Brain microvascular endothelial cell (primary cell): ENCODE data around the gene HERC6.
"Not testable (repeated sequence)": the region's sequence is repeated elsewhere in the genome, so short reads cannot be mapped to it uniquely, and the experiment has no call there.

Experiments
- DNase-seq: peaks from one replicate; pipeline ENCODE4 v3.0.0-alpha.2; 2020
- H3K27ac ChIP-seq: fragments of 250-450 bp; sonication (Bioruptor Pico); 2 replicates; pipeline ENCODE4 v1.5.1; 2020; ENCODE audit warnings: mild to moderate bottlenecking, moderate library complexity
- H3K27me3 ChIP-seq: fragments of 250-450 bp; sonication (Bioruptor Pico); replicated peaks from 2 replicates; pipeline ENCODE4 v1.5.1; 2020; ENCODE audit warnings: mild to moderate bottlenecking
- H3K36me3 ChIP-seq: fragments of 250-450 bp; sonication (Bioruptor Pico); replicated peaks from 2 replicates; pipeline ENCODE4 v1.5.1; 2020; ENCODE audit warnings: mild to moderate bottlenecking
- H3K4me3 ChIP-seq: 2 replicates; pipeline ENCODE4 v1.5.1; 2011; ENCODE audit warnings: low read depth, mild to moderate bottlenecking, control low read depth, low read length, moderate library complexity
- in situ Hi-C: cut with HindIII; loops from 2 replicates; pipeline ENCODE4 v1.10.0; 2017; ENCODE audit warnings: low sequenced_read_pairs, low pct_ligation_motif_present
- TF ChIP-seq, protein P1 (sequence below): IDR thresholded peaks from 2 replicates; pipeline ENCODE4 v1.5.1; 2011; ENCODE audit warnings: low read depth, mild to moderate bottlenecking, moderate library complexity, low read length, control low read depth, inconsistent platforms; ENCODE audit errors: missing control alignments

Gene HERC6

GRCh38 chr4:88378691-88379559 lies at the start of gene HERC6:
HERC6 (plus strand) TSS chr4:88378852; CDS start chr4:88378922, 70 bp downstream.
- Histone ChIP-seq H3K4me3 (peak within 1 kb of the TSS; percentile 92), H3K27ac (peak within 1 kb of the TSS; percentile 82), H3K36me3 (no peaks in the 10 kb centered on the region), H3K27me3 (no peaks in the 10 kb centered on the region)
- in situ Hi-C loops, result no loop called here
- peak; percentile 77 for DNase-seq
- TF ChIP-seq, protein P1, sequence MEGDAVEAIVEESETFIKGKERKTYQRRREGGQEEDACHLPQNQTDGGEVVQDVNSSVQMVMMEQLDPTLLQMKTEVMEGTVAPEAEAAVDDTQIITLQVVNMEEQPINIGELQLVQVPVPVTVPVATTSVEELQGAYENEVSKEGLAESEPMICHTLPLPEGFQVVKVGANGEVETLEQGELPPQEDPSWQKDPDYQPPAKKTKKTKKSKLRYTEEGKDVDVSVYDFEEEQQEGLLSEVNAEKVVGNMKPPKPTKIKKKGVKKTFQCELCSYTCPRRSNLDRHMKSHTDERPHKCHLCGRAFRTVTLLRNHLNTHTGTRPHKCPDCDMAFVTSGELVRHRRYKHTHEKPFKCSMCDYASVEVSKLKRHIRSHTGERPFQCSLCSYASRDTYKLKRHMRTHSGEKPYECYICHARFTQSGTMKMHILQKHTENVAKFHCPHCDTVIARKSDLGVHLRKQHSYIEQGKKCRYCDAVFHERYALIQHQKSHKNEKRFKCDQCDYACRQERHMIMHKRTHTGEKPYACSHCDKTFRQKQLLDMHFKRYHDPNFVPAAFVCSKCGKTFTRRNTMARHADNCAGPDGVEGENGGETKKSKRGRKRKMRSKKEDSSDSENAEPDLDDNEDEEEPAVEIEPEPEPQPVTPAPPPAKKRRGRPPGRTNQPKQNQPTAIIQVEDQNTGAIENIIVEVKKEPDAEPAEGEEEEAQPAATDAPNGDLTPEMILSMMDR, result peak; percentile 74

DNA sequence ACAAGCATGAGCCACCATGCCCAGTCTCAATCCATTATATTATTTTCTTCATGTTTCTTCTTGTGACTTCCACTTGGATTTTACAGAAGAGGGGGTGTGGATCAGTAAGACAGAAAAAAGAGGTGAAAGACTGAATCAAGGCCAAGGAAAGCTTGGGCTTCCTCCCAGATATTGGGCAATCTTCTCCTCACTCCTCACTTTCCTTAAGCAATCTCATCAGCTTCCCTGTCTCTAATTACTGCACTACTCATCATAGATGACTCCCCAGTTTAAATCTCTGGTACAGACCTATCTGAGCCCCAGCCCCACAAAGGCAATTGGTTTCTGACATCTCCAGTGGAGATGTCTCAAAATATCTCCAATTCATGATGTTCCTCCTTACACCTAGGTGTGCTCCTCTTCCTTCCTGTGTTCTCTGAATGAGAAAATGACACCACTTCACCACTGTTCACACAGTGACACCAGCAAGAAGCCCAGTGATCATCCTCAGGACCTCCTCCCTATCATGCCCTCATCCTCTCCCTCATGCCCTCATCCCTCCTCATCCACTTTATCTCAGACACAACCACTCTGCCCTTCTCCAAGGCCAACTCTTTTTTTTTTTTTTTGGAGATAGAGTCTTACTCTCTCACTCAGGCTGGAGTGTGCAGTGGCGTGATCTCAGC lies 44.8 kb upstream of the HERC6 start:
- in situ Hi-C loops, result no loop called here
- DNase-seq, result no peak
- Histone ChIP-seq H3K4me3 (no peak overlapping the region), H3K36me3 (no peaks in the 10 kb centered on the region), H3K27me3 (no peaks in the 10 kb centered on the region), H3K27ac (no peak overlapping the region)
- TF ChIP-seq, protein P1, result no peak

DNA sequence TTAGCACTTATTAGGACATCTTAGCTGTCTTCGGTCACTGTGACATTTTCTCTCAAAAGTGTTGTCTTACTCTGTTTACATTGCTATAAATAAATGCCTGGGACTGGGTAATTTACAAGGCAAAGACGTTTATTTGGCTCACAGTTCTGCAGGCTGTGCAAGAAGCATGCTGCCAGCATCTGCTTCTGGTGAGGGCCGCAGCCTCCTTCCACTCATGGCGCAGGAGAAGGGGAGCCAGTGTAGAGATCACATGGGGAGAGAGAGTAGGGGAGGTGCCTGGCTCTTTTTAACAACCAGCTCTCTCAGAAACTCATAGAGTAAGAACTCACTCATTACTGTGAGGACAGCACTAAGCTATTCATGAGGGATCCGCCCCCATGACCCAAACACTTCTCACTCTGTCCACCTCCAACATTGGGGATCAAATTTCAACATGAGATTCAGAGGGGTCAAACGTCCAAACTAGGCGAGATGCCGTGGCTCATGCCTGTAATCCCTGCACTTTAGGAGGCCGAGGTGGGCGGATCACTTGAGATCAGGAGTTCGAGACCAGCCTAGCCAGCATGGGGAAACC lies 43.5 kb upstream of the HERC6 start:
- TF ChIP-seq, protein P1, result no peak
- in situ Hi-C loops, result no loop called here
- no peak overlapping the region for H3K4me3 ChIP-seq
- H3K36me3 ChIP-seq, result no peaks in the 10 kb centered on the region
- no peaks in the 10 kb centered on the region for H3K27me3 ChIP-seq
- peak; percentile 4 for DNase-seq
- no peak overlapping the region for H3K27ac ChIP-seq

GRCh38 chr4:88341227-88342192 lies 37.1 kb upstream of the HERC6 start:
- H3K4me3 ChIP-seq, result no peak overlapping the region
- peak overlapping the region; percentile 77 for H3K27ac ChIP-seq
- no peaks in the 10 kb centered on the region for H3K36me3 ChIP-seq
- in situ Hi-C loops, result no loop called here
- peak; percentile 95 for DNase-seq
- no peaks in the 10 kb centered on the region for H3K27me3 ChIP-seq
- TF ChIP-seq, protein P1, result no peak

DNA sequence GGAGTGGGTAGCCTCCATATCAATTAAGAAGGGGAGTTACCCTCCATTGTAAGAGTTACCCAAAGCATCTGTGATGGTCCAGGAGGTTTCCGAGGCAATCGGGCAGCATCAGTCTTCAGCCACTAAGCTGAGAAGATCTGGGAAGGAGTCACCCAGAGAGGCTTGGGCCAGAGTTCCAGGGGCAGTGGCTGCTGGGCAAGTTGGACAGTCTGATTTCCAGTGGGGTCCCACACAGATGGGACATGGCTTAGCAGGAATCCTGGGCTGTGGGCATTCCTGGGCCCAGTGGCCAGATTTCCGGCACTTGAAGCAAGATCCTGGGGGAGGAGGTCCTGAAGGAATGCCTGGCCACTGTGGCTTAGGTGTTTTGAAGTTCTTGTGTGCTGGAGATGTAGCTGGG lies 31.8 kb upstream of the HERC6 start:
- DNase-seq, in situ Hi-C loops, H3K27me3 ChIP-seq, H3K27ac ChIP-seq, H3K4me3 ChIP-seq, H3K36me3 ChIP-seq: not testable (repeated sequence)

DNA sequence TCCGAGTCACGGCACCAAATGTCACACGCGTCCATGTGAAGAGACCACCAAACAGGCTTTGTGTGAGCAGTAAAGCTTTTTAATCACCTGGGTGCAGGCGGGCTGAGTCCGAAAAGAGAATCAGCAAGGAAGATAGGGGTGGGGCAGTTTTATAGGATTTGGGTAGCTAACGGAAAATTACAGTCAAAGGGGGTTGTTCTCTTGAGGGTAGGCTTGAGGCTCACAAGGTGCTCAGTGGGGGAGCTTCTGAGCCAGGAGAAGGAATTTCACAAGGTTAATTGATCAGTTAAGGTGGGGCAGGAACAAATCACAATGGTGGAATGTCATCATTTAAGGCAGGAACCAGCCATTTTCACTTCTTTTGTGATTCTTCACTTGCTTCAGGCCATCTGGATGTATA lies 29.9 kb upstream of the HERC6 start:
- DNase-seq, H3K27me3 ChIP-seq, H3K4me3 ChIP-seq, in situ Hi-C loops, H3K27ac ChIP-seq, H3K36me3 ChIP-seq: not testable (repeated sequence)
